ENCODE measurements around the gene MFSD2A.

Gene MFSD2A

DNA sequence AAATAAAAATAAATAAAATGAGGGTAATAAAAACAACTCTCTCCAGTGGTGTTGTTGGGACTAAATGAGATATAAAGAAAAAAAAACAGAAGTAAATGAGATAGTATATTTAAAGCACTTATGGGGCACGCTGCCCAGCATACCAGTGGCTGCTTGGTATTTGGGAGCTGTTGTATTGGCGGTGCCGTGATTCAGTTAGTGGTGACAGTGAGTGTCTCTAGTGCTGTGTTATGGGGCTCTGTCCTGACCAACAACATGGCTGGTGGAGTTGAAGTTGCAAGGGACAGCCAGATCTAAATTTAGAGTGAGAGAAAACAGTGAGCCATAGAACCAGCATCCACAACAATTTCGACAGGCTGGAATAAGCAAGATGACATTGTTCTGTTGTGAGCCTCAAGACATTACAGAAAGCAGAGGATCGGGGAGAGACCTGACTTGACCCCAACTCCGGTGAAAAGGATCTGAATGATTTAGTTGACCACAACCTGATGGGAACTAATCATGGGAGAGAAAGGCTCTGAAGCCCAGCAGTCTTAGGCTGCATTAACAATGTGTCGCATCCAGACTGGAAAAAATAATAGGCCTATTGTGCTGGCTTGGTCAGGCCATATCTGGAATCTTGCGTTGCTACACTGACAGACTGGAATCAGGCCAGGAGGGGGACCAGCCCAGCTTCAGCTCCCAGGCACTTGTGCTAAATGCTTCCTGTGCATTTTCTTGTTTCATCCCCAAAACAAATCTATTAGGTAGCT lies 2.4 kb upstream of the MFSD2A start:
- TF ChIP-seq, protein P1, sequence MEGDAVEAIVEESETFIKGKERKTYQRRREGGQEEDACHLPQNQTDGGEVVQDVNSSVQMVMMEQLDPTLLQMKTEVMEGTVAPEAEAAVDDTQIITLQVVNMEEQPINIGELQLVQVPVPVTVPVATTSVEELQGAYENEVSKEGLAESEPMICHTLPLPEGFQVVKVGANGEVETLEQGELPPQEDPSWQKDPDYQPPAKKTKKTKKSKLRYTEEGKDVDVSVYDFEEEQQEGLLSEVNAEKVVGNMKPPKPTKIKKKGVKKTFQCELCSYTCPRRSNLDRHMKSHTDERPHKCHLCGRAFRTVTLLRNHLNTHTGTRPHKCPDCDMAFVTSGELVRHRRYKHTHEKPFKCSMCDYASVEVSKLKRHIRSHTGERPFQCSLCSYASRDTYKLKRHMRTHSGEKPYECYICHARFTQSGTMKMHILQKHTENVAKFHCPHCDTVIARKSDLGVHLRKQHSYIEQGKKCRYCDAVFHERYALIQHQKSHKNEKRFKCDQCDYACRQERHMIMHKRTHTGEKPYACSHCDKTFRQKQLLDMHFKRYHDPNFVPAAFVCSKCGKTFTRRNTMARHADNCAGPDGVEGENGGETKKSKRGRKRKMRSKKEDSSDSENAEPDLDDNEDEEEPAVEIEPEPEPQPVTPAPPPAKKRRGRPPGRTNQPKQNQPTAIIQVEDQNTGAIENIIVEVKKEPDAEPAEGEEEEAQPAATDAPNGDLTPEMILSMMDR (IDR thresholded peaks at IDR 0.05; ENCODE audit: insufficient read depth, low read length, poor library complexity, severe bottlenecking), result no peak
- no peak for DNase-seq (ENCODE audit: extremely low read depth, insufficient read length)
- Histone ChIP-seq H3K36me3 (ENCODE audit: control insufficient read depth, insufficient read depth, low read length) (peaks cover 5% of the 10 kb centered on the region), H3K4me3 (replicated peaks; ENCODE audit: low read depth, low read length) (no peak overlapping the region), H3K27me3 (replicated peaks; ENCODE audit: control insufficient read depth, insufficient read depth, low read length) (no peaks in the 10 kb centered on the region)

DNA sequence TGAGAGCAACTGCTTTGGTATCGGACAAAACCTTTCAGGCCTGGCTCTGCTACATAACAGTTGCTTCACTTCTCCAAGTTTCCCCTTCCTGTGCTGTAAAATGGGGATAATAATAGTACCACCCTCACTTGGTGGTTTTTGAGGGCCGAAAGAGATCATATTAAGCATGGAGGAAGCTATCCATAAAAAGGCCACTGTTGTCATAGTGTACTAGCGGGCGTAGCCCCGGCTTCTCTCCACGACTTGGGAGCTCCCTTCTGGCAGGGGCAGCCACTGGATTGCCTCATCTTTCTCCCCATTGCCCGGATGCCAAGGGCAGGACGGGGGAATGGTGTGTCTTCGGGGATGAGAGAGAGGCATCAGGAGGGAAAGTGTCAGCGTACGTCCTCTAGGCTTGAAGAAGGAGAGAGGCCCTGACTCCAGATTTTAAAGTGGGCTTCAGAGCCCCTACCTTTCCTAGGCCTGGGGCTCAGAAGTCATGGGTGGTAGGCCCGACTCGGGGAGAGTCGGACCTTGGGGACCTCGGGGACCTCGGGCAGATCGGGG lies 548 bp upstream of the MFSD2A start:
- TF ChIP-seq, protein P1 (IDR thresholded peaks at IDR 0.05; ENCODE audit: insufficient read depth, low read length, poor library complexity, severe bottlenecking), result no peak

DNA sequence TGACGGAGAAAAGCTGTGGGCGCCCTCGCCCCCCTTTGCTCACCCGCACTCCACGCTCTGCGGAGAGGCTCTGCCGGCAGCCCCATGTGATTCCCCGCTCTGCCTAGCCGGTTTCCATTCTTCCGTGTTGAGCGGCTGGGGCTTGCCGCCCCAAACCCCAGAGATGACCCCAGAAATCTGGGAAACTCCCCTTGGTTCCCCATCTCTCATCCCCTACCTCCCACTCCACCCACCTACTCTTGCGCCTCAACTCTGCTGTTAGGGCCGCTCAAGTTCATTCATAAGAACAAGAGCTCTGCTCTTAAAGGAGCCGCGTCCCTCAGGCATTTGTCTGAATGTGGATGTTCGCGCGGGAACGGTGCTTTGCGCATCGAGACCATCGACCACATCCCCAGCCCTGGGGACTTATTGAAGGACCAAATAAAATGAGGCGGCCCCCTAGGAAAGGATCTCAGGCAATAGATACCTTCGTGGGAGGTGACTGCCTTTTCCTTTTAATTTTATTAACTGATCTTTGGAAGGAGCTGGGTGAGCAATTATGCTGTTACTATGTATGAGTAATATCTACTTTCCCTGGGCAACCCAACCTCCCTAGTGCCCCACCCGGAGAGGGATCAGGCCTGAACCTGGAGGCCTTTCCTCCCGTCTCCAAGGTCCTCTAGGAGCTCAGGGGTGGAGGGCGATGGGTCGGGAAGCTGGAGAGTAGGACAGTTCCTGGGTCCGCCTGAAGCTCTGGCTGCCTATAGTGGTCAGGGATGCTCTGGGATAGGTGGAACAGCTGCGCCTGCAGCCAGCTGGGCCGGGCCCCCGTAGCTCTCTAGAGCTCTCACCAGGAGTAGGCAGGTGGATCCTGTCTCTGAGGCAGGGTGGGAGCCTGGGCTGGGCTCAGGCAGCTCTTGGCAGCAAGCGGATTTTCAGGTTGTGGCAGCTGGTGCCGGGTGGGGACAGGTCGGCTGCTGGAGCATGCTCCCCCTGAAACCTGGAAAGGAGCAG lies 898 bp downstream of the MFSD2A start:
- Histone ChIP-seq H3K36me3 (ENCODE audit: control insufficient read depth, insufficient read depth, low read length) (peaks cover 12% of the 10 kb centered on the region), H3K4me3 (replicated peaks; ENCODE audit: low read depth, low read length) (peak overlapping the region; percentile 76), H3K27me3 (replicated peaks; ENCODE audit: control insufficient read depth, insufficient read depth, low read length) (no peaks in the 10 kb centered on the region)
- TF ChIP-seq, protein P1 (IDR thresholded peaks at IDR 0.05; ENCODE audit: insufficient read depth, low read length, poor library complexity, severe bottlenecking), result no peak
- DNase-seq (ENCODE audit: extremely low read depth, insufficient read length), result peak; percentile 70

More for the DNA sequence above, 548 bp upstream of the MFSD2A start:
- Histone ChIP-seq H3K27me3 (replicated peaks; ENCODE audit: control insufficient read depth, insufficient read depth, low read length) (no peaks in the 10 kb centered on the region), H3K4me3 (replicated peaks; ENCODE audit: low read depth, low read length) (peak overlapping the region; percentile 49), H3K36me3 (ENCODE audit: control insufficient read depth, insufficient read depth, low read length) (peaks cover 8% of the 10 kb centered on the region)
- no peak for DNase-seq (ENCODE audit: extremely low read depth, insufficient read length)

DNA sequence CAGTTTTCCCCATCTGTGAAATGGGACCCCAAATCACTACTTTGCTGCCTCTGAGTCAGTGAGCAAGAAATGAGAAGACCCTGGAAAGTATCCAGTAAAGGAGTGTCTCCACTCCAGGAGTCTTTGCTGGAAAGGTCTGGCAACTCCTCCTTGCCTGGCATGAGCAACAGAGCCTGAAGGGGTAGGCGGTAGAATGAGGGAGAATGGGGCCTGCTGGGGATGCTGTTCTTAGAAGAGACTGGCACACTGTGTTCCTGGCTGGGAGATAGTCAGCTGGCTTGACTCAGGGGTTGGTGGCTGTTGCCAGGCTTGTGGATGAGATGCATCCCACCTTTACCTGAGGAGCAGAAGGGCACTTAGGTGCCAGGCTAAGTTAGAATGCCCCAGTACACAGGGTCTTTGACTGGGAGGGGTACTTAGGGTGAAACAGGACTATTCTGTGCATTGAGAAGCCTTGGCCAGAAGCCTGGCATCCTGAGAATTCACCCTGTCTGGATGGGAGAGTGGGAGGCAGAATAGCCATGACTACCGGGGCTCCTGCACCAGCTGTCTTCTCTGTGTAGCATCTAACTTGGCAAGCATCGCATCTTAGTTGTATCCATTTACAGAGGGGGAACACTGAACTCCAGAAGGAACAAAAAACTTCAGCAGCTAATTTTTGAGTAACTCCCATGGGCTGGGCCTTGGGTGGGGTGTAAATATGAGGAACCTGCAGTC lies 2.5 kb downstream of the MFSD2A start:
- no peaks in the 10 kb centered on the region for H3K27me3 ChIP-seq (replicated peaks; ENCODE audit: control insufficient read depth, insufficient read depth, low read length)
- TF ChIP-seq, protein P1 (IDR thresholded peaks at IDR 0.05; ENCODE audit: insufficient read depth, low read length, poor library complexity, severe bottlenecking), result no peak
- DNase-seq (ENCODE audit: extremely low read depth, insufficient read length), result no peak
- H3K4me3 ChIP-seq (replicated peaks; ENCODE audit: low read depth, low read length), result peak overlapping the region; percentile 76
- H3K36me3 ChIP-seq (ENCODE audit: control insufficient read depth, insufficient read depth, low read length), result peaks cover 16% of the 10 kb centered on the region
